Measurements from ENCODE around the gene ITGAD. TPM values are rescaled to one million over a fixed set of nuclear protein-coding genes. Genes with fewer than 3 reads are reported as not detected.

The ITGAD gene
- total RNA-seq, 2 experiments from 2014 or later, result not detected

DNA sequence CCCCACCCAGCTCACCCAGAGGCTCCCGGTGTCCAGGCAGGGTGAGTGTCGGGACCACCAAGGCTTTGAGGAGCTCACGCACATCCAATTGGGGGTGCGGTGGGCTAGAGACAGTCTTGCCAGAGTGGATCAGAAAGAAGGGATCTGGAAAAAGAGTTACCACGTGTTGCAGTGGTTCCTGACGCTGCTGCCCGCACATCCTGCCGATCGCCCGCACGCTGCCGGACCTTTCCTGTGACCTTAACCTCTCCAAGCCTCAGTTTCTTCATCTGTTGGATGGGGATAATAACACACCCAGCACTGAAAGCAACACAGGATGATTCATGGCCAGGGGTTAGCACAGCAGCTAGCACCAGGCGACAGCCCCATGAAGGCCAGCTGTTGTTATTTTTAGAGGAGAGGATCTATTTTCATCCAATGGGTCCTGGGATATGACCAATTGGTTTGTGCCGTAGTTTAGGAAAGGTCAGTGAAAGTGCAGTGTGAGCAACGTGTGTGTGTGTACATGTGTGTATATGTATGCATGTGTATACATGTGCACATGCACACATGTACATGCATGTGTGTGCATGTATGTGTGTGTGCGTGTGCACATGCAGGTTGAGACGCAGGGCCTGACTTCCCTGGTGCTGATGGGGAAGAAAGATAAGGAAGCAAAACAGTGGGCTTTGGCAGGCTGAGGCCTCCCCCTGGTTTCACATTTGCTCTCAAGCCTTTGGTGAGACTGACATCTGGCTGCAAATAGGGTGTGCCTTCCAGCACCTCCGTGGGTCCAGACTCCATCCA is 35.6 kb upstream of the ITGAD start:
- Mint-ChIP-seq H3K27ac (peak overlapping the region; percentile 61), H3K36me3 (ENCODE audit: low read depth) (no peaks in the 10 kb centered on the region), H3K4me3 (no peak overlapping the region), H3K27me3 (no peaks in the 10 kb centered on the region), H3K9me3 (no peaks in the 10 kb centered on the region), H3K4me1 (peaks cover 47% of the 10 kb centered on the region)
- DNase-seq, result no peak
- ChIA-PET CTCF (interaction anchor here (0.6 to 1.2 kb wide), 4 partner anchors 25 to 201 kb away, joined by 3 to 5 read pairs (median 3); no protein-coding TSS in a partner anchor), POLR2A (no interaction called here)

DNA sequence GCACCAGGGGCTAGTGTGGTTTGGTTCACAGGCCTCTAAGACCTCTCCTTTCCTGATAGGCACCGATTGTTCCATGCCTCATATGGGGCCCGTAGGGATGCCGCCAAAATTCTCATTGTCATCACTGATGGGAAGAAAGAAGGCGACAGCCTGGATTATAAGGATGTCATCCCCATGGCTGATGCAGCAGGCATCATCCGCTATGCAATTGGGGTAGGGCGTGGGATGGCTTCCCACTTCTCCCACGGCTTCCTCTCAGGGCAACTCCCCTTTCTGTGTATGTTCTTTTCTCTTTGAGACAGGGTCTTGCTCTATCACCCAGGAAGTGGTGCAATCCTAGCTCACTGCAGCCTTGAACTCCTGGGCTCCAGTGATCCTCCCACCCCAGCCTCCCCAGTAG is 32.9 kb upstream of the ITGAD start:
- DNase-seq, result no peak
- no peaks in the 10 kb centered on the region for H3K36me3 Mint-ChIP-seq (ENCODE audit: low read depth)
- ChIA-PET CTCF (interaction anchor here (1.0 to 1.9 kb wide), 2 partner anchors 22 to 84 kb away, joined by 3 to 8 read pairs; no protein-coding TSS in a partner anchor), POLR2A (no interaction called here)
- no peak overlapping the region for H3K4me3 Mint-ChIP-seq
- H3K9me3 Mint-ChIP-seq, result no peaks in the 10 kb centered on the region
- H3K4me1 Mint-ChIP-seq, result peaks cover 32% of the 10 kb centered on the region
- H3K27me3 Mint-ChIP-seq, result no peaks in the 10 kb centered on the region
- no peak overlapping the region for H3K27ac Mint-ChIP-seq

DNA sequence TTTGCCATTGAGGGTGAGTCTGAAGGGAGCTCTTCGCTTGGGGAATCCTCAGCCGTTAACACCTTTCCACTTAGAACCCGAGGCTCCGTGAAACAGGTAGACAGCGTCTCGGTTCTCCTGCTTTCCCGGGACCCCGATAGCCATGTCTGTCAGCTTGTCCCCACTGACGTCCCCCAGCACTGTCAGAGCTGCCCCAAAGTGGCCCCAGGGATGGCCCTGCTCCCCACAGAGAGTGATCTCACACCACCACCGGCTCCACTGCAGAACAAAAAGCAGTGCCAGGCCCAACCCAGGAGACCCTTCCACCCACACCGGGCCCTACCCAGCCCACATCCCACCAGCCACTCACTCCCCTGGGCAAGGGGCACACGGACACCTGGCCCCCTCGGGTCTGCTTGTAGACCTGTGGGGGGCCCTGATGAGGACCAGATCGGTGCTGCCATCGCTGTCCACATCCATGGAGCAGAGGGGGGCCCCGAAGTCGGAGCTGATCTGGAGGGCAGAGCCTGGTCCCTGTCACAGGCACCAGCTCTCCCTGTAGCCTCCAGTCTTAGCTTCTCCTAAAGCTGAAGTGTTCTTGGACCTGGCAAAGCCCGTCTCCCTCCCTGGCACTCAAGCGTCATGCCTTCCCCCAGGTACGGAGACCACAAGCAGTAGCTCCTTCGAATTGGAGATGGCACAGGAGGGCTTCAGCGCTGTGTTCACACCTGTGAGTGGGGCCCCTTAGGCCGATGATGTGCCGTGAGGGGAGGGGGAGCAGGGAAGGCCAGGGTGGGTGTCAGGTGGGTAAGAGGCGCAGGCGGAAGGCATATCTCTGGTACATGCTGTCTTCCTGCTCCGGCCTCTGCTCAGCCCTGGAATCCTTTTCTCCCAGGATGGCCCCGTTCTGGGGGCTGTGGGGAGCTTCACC is 31.7 kb upstream of the ITGAD start:
- no peaks in the 10 kb centered on the region for H3K9me3 Mint-ChIP-seq
- ChIA-PET CTCF (interaction anchor here (0.8 to 1.9 kb wide), 3 partner anchors 21 to 35 kb away, joined by 3 to 8 read pairs (median 3); no protein-coding TSS in a partner anchor), POLR2A (no interaction called here)
- H3K27me3 Mint-ChIP-seq, result no peaks in the 10 kb centered on the region
- H3K4me3 Mint-ChIP-seq, result no peak overlapping the region
- H3K27ac Mint-ChIP-seq, result peak overlapping the region; percentile 27
- DNase-seq, result no peak
- no peaks in the 10 kb centered on the region for H3K36me3 Mint-ChIP-seq (ENCODE audit: low read depth)
- H3K4me1 Mint-ChIP-seq, result peaks cover 28% of the 10 kb centered on the region

DNA sequence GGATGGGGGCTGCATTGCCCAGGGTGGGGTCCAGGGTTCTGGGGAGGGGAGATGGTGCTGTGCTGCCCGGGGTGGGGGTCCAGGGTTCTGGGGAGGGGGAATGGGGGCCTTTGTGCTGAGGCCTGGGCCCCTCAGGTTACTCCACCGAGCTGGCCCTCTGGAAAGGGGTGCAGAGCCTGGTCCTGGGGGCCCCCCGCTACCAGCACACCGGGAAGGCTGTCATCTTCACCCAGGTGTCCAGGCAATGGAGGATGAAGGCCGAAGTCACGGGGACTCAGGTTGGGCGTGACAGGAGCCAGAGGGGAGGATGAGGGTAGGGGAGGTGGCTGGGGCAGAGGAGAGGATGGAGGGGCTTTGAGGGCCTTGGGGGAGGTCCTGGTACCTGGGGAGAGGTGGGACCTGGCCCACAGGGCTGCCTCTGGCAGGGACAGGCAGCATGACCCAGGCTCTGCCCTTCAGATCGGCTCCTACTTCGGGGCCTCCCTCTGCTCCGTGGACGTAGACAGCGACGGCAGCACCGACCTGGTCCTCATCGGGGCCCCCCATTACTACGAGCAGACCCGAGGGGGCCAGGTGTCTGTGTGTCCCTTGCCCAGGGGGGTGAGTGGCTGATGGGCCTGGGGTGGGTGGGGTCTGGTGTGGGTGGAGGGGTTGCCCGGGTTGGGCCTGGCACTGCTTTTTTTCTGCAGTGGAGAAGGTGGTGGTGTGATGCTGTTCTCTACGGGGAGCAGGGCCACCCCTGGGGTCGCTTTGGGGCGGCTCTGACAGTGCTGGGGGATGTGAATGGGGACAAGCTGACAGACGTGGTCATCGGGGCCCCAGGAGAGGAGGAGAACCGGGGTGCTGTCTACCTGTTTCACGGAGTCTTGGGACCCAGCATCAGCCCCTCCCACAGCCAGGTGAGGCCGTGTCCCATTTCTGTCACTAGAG is 30.4 kb upstream of the ITGAD start:
- Mint-ChIP-seq H3K27ac (no peak overlapping the region), H3K27me3 (no peaks in the 10 kb centered on the region), H3K9me3 (no peaks in the 10 kb centered on the region), H3K4me1 (peaks cover 32% of the 10 kb centered on the region), H3K36me3 (ENCODE audit: low read depth) (no peaks in the 10 kb centered on the region), H3K4me3 (no peak overlapping the region)
- no peak for DNase-seq
- ChIA-PET POLR2A (no interaction called here), CTCF (interaction anchor here (1.0 kb wide), 1 partner anchor 24 kb away, joined by 3 read pairs; no protein-coding TSS in a partner anchor)

DNA sequence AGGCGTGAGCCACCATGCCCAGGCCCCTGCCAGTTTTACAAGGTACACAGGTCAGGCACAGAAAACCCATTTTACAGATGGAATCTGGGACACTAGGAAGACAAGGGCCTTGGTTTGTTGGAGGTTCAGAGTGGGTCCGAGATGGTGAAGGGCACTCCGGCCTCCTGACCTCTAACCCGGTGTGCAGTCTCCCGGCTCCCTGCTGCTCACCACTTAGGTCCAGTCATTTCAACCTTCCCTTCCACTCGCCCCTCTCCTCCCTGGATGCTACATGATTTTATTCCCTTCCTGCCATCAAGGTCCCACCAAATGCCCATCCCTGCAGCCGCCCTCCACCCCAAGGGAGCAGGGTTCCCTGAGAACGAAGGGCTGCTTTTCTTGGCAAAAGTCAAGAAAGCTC is 29.4 kb upstream of the ITGAD start:
- Mint-ChIP-seq H3K9me3 (no peaks in the 10 kb centered on the region), H3K36me3 (ENCODE audit: low read depth) (no peaks in the 10 kb centered on the region), H3K27ac (no peak overlapping the region), H3K4me1 (peaks cover 32% of the 10 kb centered on the region), H3K4me3 (no peak overlapping the region), H3K27me3 (no peaks in the 10 kb centered on the region)
- ChIA-PET POLR2A (no interaction called here), CTCF (no interaction called here)
- DNase-seq, result no peak

DNA sequence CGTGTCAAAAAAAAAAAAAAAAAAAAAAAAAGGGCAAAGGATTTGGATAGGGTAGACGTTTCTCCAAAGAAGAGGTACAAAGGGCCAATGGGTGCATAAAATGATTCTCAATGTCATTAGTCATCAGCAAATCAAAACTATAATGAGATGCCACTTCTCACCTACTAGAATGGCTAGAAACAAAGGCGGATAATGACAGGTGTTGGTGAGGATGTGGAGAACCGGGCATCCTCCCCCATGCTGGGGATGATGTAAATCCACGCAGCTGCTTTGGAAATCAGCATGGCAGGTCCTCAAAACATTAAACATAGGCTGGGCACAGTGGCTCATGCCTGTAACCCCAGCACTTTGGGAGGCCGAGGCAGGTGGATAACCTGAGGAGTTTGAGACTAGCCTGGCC is 28.7 kb upstream of the ITGAD start:
- no peak overlapping the region for H3K4me3 Mint-ChIP-seq
- no peaks in the 10 kb centered on the region for H3K27me3 Mint-ChIP-seq
- DNase-seq, result no peak
- H3K4me1 Mint-ChIP-seq, result peaks cover 32% of the 10 kb centered on the region
- H3K9me3 Mint-ChIP-seq, result no peaks in the 10 kb centered on the region
- H3K36me3 Mint-ChIP-seq (ENCODE audit: low read depth), result no peaks in the 10 kb centered on the region
- CTCF ChIA-PET, result interaction anchor here (0.6 kb wide), 1 partner anchor 115 kb away, joined by 6 read pairs; no protein-coding TSS in a partner anchor
- no peak overlapping the region for H3K27ac Mint-ChIP-seq
- POLR2A ChIA-PET, result no interaction called here

DNA sequence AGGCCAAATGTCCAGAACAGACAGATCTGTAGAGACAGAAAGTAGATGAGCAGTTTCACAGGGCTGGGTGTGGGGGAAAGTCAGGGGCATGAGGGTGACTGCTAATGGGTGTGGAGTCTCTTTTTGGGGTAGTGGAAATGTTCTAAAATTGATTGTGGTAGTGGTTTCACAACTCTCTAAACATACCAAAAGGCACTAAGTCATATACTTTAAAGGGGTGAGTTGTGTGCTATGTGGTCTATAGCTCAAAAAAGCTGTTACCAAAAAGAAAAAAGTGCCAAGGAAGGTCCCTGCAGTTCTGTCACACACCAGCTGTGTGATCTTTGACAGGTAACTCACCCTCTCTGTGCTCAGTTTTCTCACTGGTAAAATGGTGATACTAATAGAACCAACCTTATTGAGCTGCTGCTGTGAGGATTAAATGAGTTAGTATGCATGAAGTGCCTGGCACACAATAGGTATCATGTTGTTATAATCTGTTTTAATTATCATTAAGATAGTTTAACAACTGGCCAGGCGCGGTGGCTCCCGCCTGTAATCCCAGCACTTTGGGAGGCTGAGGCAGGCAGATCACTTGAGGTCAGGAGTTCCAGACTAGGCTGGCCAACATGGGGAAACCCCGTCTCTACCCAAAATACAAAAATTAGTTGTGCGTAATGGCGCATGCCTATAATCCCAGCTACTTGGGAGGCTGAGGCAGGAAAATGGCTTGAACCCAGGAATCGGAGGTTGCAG is 27.8 kb upstream of the ITGAD start:
- H3K36me3 Mint-ChIP-seq (ENCODE audit: low read depth), result no peaks in the 10 kb centered on the region
- DNase-seq, result no peak
- H3K4me3 Mint-ChIP-seq, result no peak overlapping the region
- H3K27me3 Mint-ChIP-seq, result no peaks in the 10 kb centered on the region
- POLR2A ChIA-PET, result interaction anchor here (0.6 kb wide), 1 partner anchor 315 kb away, joined by 6 read pairs; no protein-coding TSS in a partner anchor
- H3K27ac Mint-ChIP-seq, result no peak overlapping the region
- CTCF ChIA-PET, result interaction anchor here (0.6 to 1.5 kb wide), 2 partner anchors 116 to 131 kb away, joined by 4 to 6 read pairs; no protein-coding TSS in a partner anchor
- no peaks in the 10 kb centered on the region for H3K9me3 Mint-ChIP-seq
- peaks cover 32% of the 10 kb centered on the region for H3K4me1 Mint-ChIP-seq

DNA sequence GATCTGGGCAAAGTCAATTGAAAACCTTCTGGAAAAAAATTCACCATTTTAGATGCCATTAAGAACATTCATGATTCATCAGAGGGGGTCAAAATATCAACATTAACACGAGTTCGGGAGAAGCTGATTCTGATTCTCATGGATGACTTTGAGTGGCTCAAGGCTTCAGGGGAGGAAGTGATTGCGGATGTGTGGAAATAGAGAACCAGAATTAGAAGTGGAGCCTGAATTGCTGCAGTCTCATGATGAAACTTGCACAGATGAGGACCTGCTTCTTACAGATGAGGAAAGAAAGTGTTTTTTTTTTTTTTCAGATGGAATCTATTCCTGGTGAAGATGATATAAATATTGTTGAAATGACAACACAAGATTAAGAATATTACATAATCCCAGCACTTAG is 25.3 kb upstream of the ITGAD start:
- ChIA-PET CTCF (interaction anchor here (0.7 to 1.1 kb wide), 2 partner anchors 57 to 398 kb away, joined by 3 to 5 read pairs; no protein-coding TSS in a partner anchor), POLR2A (no interaction called here)
- no peak for DNase-seq
- Mint-ChIP-seq H3K36me3 (ENCODE audit: low read depth) (no peaks in the 10 kb centered on the region), H3K4me3 (no peak overlapping the region), H3K27ac (no peak overlapping the region), H3K27me3 (no peaks in the 10 kb centered on the region), H3K4me1 (peaks cover 28% of the 10 kb centered on the region), H3K9me3 (no peaks in the 10 kb centered on the region)

DNA sequence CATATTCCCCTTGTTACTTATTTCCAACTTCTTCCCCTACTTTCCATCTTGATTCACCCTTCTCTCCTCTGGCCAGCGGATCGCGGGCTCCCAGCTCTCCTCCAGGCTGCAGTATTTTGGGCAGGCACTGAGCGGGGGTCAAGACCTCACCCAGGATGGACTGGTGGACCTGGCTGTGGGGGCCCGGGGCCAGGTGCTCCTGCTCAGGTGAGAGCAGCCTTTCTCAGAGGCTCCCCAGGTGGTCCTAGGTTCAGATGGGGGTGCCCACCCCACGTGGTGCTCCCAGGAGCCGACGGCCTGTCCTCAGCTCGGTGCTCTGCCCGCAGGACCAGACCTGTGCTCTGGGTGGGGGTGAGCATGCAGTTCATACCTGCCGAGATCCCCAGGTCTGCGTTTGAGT is 22.1 kb upstream of the ITGAD start:
- peaks cover 6% of the 10 kb centered on the region for H3K27me3 Mint-ChIP-seq
- H3K4me3 Mint-ChIP-seq, result no peak overlapping the region
- no peaks in the 10 kb centered on the region for H3K36me3 Mint-ChIP-seq (ENCODE audit: low read depth)
- no peak overlapping the region for H3K27ac Mint-ChIP-seq
- ChIA-PET CTCF (no interaction called here), POLR2A (no interaction called here)
- H3K9me3 Mint-ChIP-seq, result no peaks in the 10 kb centered on the region
- peaks cover 21% of the 10 kb centered on the region for H3K4me1 Mint-ChIP-seq
- no peak for DNase-seq

DNA sequence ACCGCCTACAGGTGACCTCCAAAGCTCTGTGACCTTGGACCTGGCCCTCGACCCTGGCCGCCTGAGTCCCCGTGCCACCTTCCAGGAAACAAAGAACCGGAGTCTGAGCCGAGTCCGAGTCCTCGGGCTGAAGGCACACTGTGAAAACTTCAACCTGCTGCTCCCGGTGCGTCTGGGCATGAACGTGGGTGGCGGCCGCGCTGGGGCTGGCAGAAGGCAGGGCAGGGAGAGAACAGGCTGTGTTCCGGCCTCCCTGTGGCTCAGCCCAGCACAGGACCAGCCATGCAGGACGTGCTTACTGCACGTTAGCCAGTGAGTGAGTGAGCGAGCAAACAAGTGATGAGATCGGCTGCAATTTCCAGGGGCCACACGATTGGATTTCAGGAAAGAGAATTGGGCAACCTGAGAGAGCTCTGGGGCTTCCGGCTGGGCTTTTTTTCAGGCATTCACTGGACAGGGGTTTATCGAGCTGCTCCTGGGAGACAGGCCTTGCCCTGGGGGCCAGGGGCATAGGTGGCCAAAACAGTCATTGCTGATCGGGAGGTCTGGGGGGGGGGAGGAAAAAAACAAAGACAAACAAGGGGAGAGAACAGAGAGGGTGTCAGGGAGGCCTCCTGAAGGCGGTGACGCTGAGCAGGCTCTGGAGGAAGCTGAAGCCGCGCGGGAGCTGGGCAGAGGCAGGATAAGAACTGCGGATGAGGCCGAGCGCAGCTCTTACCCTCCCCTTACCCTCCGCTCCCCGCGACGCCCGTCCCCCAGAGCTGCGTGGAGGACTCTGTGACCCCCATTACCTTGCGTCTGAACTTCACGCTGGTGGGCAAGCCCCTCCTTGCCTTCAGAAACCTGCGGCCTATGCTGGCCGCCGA is 21.3 kb upstream of the ITGAD start:
- Mint-ChIP-seq H3K36me3 (ENCODE audit: low read depth) (no peaks in the 10 kb centered on the region), H3K4me1 (peaks cover 13% of the 10 kb centered on the region), H3K27ac (no peak overlapping the region), H3K27me3 (peaks cover 8% of the 10 kb centered on the region), H3K4me3 (no peak overlapping the region), H3K9me3 (no peaks in the 10 kb centered on the region)
- CTCF ChIA-PET, result no interaction called here
- no peak for DNase-seq
- POLR2A ChIA-PET, result no interaction called here

DNA sequence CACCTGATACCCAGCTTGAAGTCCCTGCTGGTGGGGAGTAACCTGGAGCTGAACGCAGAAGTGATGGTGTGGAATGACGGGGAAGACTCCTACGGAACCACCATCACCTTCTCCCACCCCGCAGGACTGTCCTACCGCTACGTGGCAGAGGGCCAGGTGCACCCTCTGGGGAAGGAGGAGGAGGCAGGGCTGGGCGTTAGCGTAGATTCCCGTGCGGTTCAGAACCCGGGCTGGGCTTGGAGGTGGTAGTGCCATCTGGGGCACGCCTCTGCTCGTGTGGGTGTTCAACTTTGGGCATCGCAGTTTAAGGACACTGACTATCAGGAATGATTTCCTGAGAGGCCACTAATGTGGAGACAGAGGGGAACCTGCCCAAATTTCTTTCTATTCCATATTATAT is 19.9 kb upstream of the ITGAD start:
- H3K27ac Mint-ChIP-seq, result no peak overlapping the region
- H3K9me3 Mint-ChIP-seq, result no peaks in the 10 kb centered on the region
- H3K4me3 Mint-ChIP-seq, result no peak overlapping the region
- DNase-seq, result no peak
- CTCF ChIA-PET, result interaction anchor here (0.9 to 2.2 kb wide), 2 partner anchors 9 to 34 kb away, joined by 4 to 5 read pairs; no protein-coding TSS in a partner anchor
- no peaks in the 10 kb centered on the region for H3K4me1 Mint-ChIP-seq
- peaks cover 8% of the 10 kb centered on the region for H3K27me3 Mint-ChIP-seq
- POLR2A ChIA-PET, result no interaction called here
- no peaks in the 10 kb centered on the region for H3K36me3 Mint-ChIP-seq (ENCODE audit: low read depth)
